Subcutaneous adipose tissue (tissue), 4 donors: ENCODE results near the gene KRT6B. TPM values are rescaled to one million over a fixed set of nuclear protein-coding genes. Genes with fewer than 3 reads are reported as not detected.

ENCODE experiments used
- CTCF ChIP-seq: fragments of 450-650 bp; IDR thresholded peaks from one replicate; pipeline ENCODE4 v1.5.1; 2016; ENCODE audit warnings: low read depth, mild to moderate bottlenecking, control low read depth, antibody characterized with exemption, moderate library complexity
- total RNA-seq, 4 donors: library from RNA; depleted of rRNA; stranded (reverse); fragments of >200 nt; gene quantifications; one replicate each; pipeline ENCODE4 v1.1.0, GENCODE V29; 2016

KRT6B gene
- total RNA-seq, 4 donors from 2014 or later, result not detected

GRCh38 chr12:52423661-52424500 is 28.1 kb downstream of the KRT6B start:
- TF ChIP-seq CTCF, result no peak

GRCh38 chr12:52423035-52423434 is 28.9 kb downstream of the KRT6B start:
- no peak for TF ChIP-seq CTCF

GRCh38 chr12:52419656-52420055 is 32.3 kb downstream of the KRT6B start:
- no peak for TF ChIP-seq CTCF

- TF ChIP-seq CTCF, result no peak
Measured at GRCh38 chr12:52418576-52419110, 33.3 kb downstream of the KRT6B start.

GRCh38 chr12:52417740-52418139 is 34.2 kb downstream of the KRT6B start:
- TF ChIP-seq CTCF, result no peak

- TF ChIP-seq CTCF, result no peak
Measured at GRCh38 chr12:52416795-52417194, 35.2 kb downstream of the KRT6B start.

- TF ChIP-seq CTCF, result no peak
Measured at GRCh38 chr12:52415870-52416750, 35.8 kb downstream of the KRT6B start.
